GM18498 (cell line): ENCODE results near the gene CSAD.
"Not testable (repeated sequence)": the region's sequence is repeated elsewhere in the genome, so short reads cannot be mapped to it uniquely, and the experiment has no call there.

ENCODE experiments used
- ATAC-seq: cut with Tn5 transposase; IDR thresholded peaks from one replicate; pipeline ENCODE4 v1.9.1; 2021; ENCODE audit warnings: mild to moderate bottlenecking, moderate library complexity; ENCODE audit not compliant: unreplicated experiment

Gene CSAD

GRCh38 chr12:53180931-53181645 is 363 bp upstream of the CSAD start:
- peak; percentile 52 for ATAC-seq

DNA sequence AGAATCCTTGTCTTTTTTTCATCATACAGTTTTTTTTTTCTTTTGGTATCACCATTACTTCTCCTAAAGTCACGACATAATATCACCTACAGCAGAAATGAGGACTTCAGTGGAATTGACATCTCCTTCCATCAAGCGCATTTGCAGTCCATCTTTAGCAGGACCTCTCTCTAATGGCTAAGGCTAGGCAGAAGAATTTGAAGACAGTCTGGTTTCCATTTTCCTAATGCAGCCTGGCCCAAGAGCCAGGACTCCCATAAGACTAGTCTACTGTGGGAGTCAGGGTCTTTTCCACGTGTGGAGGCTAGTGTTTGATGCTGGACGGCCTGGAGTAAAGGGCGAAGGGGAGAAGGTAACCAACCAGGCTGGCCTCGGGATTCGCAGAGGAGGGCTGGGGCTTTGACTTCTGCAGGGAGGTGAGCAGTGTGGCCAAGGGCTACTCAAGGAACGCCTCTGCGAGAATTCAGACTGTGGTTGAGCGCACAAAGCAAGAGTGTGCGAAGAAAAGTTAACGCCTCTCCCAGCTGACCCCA is 972 bp downstream of the CSAD start:
- peak; percentile 13 for ATAC-seq

DNA sequence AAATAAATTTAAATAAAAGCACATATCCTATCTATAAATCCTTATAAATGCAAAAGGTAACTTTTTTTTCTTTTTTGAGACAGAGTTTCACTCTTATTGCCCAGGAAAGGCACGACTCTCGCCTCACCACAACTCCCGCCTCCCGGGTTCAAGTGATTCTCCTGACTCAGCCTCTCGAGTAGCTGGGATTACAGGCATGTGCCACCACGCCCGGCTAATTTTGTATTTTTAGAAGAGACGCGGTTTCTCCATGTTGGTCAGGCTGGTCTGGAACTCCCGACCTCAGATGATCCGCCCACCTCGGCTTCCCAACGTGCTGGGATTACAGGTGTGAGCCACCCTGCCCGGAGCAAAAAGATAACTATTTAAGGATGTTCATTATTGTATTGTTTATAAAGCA is 1.9 kb downstream of the CSAD start:
- not testable (repeated sequence) for ATAC-seq

- not testable (repeated sequence) for ATAC-seq
Measured at GRCh38 chr12:53177447-53177846, 3.3 kb downstream of the CSAD start.

DNA sequence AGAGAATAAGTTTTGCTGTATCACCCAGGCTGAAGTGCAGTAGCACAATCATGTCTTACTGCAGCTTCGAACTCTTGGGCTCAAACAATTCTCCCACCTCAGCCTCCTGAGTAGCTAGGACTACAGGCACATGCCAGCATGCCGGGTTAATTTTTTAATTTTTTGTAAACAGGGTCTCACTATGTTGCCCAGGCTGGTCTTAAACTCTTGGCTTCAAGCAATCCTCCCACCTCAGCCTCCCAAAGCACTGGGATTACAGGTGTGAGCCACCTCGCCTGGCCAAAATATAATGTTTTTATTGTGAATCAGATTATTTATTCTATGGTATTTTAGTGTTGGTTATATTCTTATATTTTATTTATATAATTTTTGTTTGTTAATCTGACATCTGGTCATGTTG is 4.0 kb downstream of the CSAD start:
- ATAC-seq = no peak

- no peak for ATAC-seq
Measured at GRCh38 chr12:53174881-53175491, 5.7 kb downstream of the CSAD start.

- no peak for ATAC-seq
Measured at GRCh38 chr12:53173085-53173715, 7.5 kb downstream of the CSAD start.

GRCh38 chr12:53172352-53172751 is 8.4 kb downstream of the CSAD start:
- ATAC-seq = no peak

DNA sequence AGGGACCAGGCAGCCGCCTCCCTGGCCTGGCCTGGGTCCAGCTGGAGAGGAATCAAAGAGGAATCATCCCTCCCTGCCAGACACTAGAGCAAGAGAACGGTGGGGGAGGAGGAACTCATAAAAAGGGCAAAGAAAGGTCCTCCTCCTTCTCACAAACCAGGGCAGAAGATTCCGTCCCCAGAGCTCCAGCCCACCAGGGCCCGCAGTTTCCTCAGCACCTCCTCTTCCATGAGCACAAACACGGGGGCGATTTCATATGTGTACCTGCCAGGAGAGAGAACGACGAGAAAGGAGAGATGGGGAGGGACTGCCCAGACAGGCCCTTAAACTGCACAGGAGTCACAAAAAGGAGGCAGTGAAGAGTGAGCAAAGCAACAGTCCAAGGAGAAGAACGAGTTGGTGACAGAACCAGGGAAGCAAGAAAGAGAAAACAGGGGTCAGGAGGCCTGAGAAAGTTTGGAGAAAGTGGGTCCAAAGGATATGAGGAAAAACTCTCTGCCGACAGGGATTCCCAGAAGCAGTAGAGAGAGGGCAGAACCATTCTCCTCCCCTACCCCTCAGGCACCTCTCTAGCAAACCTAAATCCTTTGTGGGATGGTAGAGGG is 8.9 kb downstream of the CSAD start:
- no peak for ATAC-seq

GRCh38 chr12:53170876-53171724 is 9.6 kb downstream of the CSAD start:
- ATAC-seq = no peak

DNA sequence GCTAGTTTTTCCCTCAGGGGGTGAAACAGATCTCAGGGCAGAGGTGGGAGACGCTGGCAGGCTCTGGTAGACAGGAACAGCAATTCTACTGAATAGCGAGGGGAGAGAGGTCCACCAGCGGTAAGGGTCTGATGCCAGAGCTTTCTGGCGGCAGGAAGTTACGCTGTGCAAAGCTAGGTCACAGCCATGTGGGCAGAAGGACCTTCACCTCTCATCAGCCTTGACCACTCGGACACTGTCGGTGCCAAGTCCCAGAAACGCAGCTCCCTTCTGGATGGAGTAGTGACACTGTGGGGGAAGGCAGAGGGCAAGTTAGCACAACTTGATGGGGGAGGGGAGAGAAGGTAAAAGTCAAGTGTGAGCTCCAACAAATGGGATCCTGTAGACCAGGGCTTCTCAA is 10.5 kb downstream of the CSAD start:
- ATAC-seq = no peak

DNA sequence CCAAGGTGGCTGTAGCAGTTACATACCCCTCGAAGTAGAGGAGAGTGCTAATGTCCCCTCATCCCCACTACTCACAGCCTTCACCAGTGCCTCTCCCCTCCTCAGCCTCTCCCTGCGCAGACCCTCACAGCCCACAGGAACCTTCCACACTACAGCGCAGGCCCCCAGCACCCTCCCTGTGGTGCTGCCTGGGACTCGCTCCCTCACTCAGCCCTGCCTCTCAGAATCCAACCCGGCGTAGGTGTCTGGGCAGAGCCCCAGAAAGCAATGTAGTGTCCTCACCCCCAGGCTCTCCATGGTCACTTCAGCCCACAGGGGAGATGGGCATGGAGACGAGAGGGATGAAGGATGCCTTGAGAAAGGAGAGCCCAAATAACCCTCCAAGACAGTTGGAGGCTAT is 11.1 kb downstream of the CSAD start:
- ATAC-seq = no peak

DNA sequence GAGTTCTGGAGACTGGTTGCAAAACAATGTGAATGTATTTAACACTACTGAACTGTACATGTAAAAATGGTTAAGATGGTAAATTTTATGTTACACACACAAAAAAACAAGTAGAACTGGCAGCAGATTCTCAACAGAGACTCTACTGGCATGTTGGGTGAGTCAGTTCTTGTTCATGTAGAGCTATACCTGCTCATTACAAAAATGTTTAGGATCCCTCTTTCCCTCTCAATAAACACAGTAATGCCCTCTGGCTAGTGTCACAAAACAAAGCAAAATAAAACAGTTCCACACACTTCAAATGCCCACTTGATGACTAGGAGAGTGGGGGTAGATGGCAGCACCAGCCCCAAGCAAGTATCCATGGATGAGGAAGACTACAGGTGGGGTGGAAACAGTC is 13.9 kb downstream of the CSAD start:
- ATAC-seq = no peak

- not testable (repeated sequence) for ATAC-seq
Measured at GRCh38 chr12:53163008-53163407, 17.7 kb downstream of the CSAD start.

DNA sequence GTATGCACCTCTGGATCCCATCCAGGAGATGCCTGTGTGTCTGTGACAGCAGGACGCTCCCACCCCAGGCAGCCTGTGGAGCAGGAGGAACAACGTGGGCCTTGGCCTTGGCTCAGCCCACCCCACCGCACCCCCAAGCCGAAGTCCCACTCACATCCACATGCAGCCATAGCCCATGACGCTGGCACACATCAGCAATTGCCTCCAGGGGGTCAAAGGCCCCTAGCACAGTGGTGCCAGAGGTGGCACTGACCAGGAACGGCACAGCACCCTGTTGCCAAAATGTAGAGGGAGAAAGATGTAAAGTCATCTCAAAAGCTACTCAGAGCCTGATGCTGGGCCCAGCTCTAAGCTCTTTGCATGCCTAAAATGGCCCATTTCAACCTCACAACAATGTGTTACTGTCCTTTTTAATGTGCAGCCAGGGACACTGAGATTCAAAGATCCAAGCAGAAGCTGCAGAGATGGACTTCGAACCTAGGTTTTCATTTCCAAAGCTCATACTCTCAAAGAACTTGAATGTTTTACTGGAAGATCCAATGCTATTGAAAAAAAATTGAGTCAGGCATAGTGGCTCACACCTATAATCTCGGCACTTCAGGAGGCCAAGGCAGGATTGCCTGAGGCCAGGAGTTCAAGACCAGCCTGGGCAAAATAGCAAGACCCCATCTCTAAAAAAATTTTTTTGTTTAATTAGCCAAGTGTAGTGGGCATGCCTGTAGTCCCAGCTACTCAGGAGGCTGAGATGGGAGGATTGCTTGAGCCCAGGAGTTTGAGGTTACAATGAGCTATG is 19.4 kb downstream of the CSAD start:
- ATAC-seq = no peak

- no peak for ATAC-seq
Measured at GRCh38 chr12:53160673-53161072, 20.1 kb downstream of the CSAD start.

DNA sequence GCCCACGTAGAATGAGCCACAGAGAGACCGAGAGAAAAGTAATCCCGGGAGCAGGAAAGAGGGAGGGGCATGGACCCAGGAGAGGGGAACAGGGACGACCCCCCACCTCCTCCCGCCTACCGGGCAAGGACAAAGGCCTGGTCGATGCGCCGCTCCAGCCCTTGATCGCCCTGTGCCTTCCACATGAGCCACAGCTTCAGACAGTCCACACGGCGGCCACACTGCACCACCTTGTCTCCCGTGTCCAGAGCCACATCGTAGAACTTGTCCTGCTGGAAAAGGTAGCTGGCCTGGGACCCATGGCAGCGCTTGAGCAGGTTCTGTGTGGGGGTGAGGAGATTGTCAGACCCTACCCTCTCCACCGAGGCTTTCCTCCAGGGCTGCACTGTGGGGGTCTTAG is 20.7 kb downstream of the CSAD start:
- no peak for ATAC-seq

DNA sequence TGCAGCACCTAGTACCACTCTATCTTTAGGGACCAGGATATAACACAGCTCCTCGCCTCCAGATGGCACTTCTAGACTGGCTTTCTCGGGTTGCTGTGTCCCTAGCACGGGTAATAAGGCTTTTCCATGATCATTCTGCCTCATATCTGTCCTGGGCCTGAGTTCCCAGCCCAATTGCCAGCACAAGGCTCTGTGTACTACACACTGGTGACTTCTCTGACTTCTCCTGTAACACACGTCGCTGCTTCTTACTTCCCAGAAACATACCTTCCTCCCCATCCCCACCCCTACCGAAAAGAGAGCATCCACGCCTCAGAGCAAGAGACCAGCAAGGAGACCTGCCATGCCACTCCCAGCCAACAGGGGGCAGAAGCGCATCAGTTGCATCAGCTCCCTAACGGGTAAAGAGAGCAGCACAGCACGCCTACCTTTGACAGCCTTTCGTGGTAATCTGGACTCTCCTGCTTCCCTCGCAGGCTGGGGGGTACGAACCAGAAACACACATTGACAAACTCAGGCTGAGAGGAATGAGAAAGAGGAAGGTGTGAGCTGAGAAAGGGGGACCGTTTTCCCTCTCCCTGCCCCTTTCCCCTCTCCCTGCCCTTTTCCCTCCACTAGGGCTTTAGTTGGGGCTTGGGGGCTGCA is 21.4 kb downstream of the CSAD start:
- peak; percentile 66 for ATAC-seq

DNA sequence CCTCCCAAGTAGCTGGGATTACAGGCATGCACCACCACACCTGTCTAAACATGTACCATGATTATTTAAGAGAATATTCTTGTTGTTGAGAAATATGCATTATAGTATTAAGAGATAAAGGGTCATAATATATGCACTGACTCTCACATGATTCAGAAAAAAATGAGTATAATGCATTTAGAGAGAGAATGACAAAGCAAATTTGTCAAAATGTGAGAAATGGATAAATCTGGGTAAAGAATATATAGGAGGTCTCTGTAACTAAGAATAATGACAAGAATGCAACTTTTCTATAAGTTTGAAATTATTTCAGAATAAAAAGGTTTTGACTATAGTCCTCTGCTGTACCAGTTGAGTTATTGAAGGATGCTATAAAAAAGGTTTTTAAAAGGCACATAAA is 28.3 kb downstream of the CSAD start:
- ATAC-seq = no peak
